Activated CD4-positive, CD25-positive, alpha-beta regulatory T cell (primary cell): Measurements from ENCODE around the gene C1orf21.

ENCODE experiments used
- DNase-seq, 4 experiments: peaks; one replicate each; lab custom pipeline; 2025; lab: John Stamatoyannopoulos, UW

Gene C1orf21

DNA sequence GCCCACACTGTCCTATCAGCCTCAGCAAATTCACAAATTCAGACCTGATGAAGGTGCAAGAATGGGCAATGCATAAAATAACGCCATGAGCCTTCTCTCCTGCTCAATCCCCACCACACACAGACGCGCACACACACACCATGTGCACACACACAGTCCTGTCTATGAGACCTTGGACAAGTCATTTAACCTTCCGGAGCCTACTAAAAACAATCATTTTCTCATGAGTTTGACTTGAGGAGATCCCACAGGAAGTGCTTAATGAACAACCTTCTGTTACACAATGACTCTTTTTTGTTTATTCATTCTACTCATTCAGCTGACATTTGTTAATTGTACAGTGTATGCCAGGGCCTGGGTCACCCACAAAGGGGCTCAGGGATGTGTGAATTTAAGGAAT, 242.4 kb downstream of the C1orf21 start:
- DNase-seq = no peak

- DNase-seq = no peak
Observed at GRCh38 chr1:184630679-184631060, 243.8 kb downstream of the C1orf21 start.

DNA sequence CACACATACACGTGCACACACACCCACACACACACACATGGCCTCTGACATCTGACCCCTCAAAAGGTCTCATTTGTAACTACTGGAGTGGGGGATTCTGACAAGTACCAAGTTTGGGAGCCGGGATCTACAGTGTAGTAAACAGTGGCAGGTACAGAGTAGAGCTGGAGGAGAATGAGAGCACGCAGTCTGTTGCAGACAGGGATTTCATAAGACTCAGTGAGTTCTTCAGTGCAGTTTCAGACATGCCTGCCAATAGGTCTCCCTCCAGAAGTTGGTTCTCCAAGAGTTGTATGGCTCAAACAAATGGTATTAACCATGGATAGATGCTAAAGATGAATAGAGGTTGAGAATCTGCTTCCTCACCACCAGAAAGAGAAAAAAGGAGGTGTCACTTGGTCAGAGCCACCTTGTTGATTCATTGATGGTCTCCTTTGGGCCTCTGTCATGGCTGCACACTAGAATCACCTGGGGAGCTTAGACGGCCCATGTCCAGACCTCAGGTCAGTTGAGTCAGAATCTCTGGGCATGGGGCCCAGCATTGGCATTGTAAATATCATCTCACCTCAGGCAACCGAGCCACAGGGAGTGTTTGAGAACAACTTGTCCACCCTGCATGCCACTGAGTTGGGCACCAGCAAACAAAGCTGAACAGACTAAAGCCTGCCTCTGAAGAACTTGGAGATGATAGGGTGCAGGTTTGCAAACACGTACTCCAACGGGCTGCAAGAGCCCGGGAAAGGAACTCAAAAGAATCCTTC, 245.8 kb downstream of the C1orf21 start:
- DNase-seq = no peak

DNA sequence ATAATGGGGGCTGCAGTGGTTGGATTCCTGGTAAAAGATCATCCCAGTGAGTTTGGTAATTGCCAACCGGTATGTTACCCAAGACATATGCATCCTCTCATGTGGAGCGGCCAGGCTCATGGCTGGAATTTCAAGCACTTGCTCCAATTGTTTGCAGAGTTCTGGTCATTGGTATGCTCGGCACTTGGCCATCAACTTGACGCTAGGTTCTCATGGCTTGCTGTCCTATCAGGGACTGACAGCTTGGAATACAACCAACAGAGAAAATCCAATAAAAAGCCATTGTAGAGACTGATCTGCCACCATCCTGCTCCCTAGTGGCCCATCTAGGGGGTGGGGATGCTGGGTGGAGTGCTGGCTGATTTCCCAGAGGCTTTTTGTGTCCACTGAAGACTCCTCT, 247.0 kb downstream of the C1orf21 start:
- DNase-seq = no peak

- DNase-seq = no peak
Observed at GRCh38 chr1:184634296-184634695, 247.5 kb downstream of the C1orf21 start.

GRCh38 chr1:184635347-184635979, 248.6 kb downstream of the C1orf21 start:
- no peak for DNase-seq

DNA sequence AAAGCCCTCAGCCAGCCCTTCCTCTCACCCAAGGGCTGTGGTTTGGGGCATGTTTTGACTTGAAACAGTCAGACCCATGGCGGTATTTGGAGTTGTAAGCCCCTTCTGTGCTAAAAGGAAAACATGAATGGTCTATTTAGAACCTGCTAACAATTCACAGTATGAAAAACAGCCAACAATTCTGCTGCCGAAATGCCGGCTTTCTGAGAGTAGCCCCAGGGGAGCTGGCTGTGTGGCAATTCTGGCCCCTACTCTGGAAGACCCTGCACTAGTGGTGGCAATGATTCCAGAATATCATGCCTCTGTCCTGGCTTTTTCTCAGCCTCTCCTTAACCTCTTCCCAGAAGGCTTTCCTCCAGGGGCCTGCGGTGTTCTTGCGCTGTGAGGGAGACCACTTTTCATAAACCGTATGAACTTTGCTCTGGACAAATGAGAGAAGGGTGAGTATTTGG, 249.2 kb downstream of the C1orf21 start:
- no peak for DNase-seq

DNA sequence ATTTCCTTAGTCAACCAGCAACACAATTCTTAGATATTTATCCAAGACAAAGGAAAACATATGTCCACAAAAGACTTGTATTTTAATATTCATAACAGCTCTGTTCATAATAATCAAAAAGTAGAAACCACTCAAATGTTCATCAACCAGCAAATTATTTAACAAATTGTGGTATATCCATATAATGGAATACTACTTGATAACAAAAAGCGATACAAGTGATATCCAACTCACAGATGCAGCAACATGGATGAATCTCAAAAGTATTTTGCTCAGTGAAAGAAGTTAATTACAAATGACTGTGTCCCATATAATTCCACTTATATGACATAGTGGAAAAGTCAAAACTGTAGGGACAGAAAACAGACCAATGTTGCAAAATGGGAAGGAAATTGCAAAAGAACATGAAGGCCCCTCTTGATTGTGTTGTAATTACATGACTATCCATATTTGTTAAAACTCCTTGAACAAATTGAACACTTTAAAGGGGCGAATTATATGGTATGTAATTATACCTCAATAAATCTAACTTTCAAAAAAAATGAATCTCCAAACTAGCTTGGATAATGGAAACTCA, 250.9 kb downstream of the C1orf21 start:
- no peak for DNase-seq

GRCh38 chr1:184639205-184639604, 252.4 kb downstream of the C1orf21 start:
- no peak for DNase-seq

- DNase-seq = no peak
Observed at GRCh38 chr1:184640505-184640904, 253.7 kb downstream of the C1orf21 start.

DNA sequence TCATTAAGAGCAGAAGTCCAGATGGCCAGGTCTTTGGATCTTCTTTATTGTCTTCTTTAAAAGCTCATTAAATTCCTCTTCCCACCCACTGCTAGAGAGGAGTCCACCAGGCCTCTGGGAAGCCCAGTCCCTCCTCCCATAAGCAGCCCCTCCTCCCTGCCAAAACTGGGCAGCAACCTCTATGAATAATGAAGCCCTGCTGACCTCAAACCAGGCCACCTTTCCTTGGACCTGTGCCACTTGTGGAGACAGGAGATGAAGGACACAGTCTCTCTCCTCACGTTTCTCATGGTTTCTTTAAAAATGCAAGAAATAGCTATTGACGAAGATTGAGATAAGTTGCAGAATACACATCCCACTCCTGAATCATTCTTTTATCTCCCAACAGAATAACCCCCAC, 255.1 kb downstream of the C1orf21 start:
- DNase-seq = no peak

DNA sequence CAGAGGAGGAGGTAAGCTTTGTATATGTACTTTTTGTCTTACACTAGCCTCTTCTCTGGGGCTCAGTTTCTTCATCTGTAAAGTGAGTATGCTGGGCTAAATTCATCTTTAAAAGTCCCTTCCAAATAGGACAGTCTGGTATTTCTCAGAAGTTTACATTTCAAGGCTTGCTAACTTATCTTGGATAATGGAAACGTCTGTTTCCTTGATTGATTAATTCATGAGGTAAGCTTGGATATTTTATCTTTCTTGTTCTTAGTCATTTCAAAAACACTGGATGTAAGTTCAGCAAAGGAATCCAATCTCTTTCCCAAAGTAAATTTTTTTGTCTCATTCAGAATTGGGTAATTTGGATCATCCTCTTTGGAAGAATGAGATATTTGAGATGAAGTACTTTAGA, 256.8 kb downstream of the C1orf21 start:
- no peak for DNase-seq

DNA sequence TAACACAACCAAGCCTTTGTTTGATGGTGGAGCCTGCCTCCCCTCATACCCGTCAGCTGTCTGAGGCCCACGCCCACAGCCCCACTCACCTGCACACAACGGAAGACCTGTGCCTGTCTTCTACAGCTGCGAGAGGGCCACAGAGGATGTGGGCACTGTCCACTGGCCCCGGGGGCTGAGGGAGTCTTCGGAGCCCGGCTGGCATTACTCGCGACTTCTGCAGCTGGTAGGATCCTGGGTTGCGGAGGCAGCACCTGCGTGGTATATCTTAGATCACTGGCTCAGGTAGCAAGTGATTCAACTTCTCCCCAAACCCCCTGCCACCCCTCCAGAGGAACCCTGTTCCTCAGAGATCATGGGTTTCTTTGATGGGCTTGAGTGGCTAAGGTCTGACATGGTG, 257.9 kb downstream of the C1orf21 start:
- no peak for DNase-seq

DNA sequence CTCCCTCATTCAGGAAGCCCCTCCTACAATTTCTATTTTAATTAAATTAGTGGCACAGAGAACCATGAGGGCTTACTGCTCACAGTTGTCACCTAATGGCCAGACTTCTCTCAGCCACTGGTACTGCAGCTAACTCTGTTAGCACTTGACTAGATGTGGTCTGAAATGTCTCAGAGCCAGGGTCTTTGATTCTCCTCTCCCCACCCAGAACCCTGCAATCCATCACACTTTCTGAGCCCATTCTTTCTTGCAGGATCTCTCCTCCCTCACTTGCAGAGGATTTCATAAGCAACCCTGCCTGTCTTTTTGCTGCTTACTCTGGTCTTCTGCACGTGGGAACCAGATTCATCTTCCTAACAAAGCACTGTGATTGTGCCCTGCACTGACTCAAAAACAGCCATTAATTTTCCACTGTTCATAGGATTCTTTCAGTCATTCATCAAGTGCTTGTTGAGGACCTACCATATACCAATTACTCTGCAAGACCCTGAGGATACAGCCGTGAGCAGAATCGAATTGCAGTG, 259.4 kb downstream of the C1orf21 start:
- no peak for DNase-seq

DNA sequence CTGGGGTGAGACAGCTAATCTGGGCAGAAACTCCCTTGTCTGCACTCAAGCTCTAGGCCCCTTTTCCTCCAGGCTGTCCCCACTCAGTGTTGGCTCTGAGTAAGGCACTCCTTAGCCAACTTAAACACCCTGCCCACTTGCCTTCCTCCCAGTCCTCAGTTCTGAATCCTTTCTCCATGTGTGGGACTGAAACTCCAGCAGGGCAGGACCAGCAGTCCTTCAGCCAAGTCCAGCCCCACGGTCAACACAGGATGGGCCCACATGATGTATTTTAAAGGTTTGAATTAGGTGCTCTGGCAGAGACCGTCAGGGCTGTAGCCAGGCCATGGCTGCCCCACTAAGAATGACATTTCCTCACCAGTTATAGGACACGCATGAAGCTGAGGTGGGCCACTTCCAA, 260.0 kb downstream of the C1orf21 start:
- DNase-seq = no peak

DNA sequence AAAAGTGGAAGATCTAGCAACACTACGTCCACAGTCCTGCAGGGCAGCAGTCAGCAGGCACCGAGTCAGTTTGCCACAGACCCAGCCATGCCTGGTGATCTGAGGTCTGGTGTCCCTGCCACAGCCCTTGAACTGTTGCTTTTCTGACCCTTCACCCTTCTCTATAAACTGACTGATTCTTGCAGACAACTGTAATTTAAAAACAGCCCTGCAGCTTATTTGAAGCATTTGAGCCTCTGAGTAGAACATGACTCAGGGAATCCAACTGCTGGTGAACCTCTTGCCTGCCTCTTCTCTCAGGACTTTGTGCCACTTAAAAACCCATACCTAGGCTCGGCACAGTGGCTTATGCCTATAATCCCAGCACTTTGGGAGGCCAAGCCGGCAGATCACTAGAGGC, 260.6 kb downstream of the C1orf21 start:
- no peak for DNase-seq

GRCh38 chr1:184648160-184648855, 261.5 kb downstream of the C1orf21 start:
- DNase-seq = no peak

DNA sequence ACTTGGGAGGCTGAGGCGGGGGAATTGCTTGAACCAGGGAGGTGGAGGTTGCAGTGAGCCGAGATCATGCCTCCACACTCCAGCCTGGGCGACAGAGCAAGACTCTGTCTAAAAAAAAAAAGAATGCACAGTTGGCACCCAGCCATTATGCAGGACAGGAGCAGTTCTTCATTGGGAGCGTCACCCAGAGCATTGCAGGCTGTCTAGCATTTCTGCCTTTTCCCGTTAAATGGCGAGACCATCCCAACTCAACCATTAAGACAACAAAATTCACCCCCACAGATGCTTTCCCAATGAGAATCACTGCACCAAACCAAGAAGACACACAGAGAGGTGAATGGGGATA, 262.0 kb downstream of the C1orf21 start:
- DNase-seq = no peak

DNA sequence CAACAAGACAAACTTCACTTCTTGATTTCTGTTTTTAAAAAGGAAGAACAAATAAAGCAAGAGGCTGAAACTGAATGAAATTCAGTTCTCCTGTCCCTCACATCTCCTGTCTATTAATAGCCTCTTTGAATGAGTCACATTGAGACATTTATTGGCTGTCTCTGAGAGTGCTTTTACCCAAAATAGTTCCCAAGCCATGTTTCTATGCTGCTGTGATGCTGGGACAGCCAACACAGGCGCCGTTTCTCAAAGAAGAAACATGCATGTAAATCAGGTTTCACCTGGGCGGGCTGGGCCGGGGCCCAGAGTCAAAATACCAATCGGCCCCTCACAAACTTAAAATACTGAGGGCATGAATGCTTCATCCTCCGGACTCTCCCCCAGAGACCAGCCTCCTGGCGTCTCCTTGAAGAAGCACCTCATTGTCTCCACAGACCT, 262.6 kb downstream of the C1orf21 start:
- no peak for DNase-seq

DNA sequence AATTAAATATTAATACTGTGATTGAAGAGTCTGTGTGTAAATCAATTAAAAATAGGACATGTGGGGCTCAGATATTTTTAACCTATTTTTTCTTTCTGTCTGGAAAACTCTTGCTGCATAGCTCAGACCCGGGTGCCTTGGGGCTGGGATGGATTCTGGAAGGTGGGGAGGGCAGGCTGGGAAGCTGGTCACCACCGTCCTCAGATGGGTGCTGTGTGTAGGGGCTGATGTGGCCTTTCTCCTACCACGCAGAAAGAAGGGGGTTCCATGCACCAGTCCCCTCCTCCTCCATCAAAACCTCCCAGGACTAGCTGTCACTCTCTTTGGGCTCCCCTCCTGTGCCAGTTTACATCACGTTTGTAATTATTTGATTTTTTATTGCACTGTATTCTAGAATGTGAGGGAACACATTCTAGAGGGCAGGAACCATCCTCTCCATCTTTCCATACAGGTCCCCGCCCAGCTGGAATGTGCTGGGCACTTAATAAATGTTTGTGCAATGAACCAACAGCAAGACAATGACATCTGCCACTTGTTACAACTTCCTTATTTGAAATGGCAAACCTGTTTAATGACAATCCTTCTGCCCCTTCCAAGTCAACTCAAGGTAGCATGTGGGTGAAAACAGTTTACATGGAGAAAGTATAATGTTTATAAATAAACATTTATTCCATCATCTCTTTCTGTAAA, 263.5 kb downstream of the C1orf21 start:
- DNase-seq = no peak

- no peak for DNase-seq
Observed at GRCh38 chr1:184655185-184655584, 268.4 kb downstream of the C1orf21 start.

- DNase-seq = no peak
Observed at GRCh38 chr1:184656221-184656620, 269.4 kb downstream of the C1orf21 start.
